Immature natural killer cell (primary cell): ENCODE measurements around the gene TIMM17A. TPM values are rescaled to one million over a fixed set of nuclear protein-coding genes. Genes with fewer than 3 reads are reported as not detected.

Source experiments
- DNase-seq, 3 donors: peaks; one replicate each; pipeline ENCODE4 v3.0.0; 2022; ENCODE audit warnings: mixed read lengths in 1 of 3
- H3K27ac Mint-ChIP-seq, 6 donors: one replicate each; pipeline ENCODE4 v1.8.0; 2020; ENCODE audit warnings: mixed read lengths in 6 of 6, mild to moderate bottlenecking in 5 of 6, inconsistent platforms in 4 of 6, moderate library complexity in 3 of 6
- H3K27me3 Mint-ChIP-seq, 3 donors: one replicate each; pipeline ENCODE4 v1.8.0; 2020 to 2021; ENCODE audit warnings: low read depth in 3 of 3, mild to moderate bottlenecking in 3 of 3, mixed read lengths in 3 of 3, moderate library complexity in 3 of 3, inconsistent platforms in 1 of 3
- H3K36me3 Mint-ChIP-seq, 3 donors: one replicate each; pipeline ENCODE4 v1.8.0; 2020; ENCODE audit warnings: mixed read lengths in 3 of 3, inconsistent platforms in 2 of 3, mild to moderate bottlenecking in 2 of 3
- H3K4me1 Mint-ChIP-seq, 2 donors: one replicate each; pipeline ENCODE4 v1.8.0; 2020; ENCODE audit warnings: inconsistent platforms in 2 of 2, mild to moderate bottlenecking in 2 of 2, mixed read lengths in 2 of 2, moderate library complexity in 1 of 2
- H3K4me3 Mint-ChIP-seq, 5 donors: one replicate each; pipeline ENCODE4 v1.8.0; 2020; ENCODE audit warnings: mild to moderate bottlenecking in 5 of 5, mixed read lengths in 5 of 5, inconsistent platforms in 3 of 5, moderate library complexity in 3 of 5
- H3K9me3 Mint-ChIP-seq, 6 donors: one replicate each; pipeline ENCODE4 v1.8.0; 2020; ENCODE audit warnings: mild to moderate bottlenecking in 6 of 6, mixed read lengths in 6 of 6, inconsistent platforms in 4 of 6, moderate library complexity in 3 of 6
- polyA plus RNA-seq, 3 donors: library from polyadenylated mRNA; unstranded; fragments of 300-500 nt; fragmentation: Illumina TruSeq; gene quantifications; one replicate each; pipeline ENCODE4 v1.2.3, GENCODE V29; 2021

Gene TIMM17A
- polyA plus RNA-seq, result 10 to 100 TPM; 34.3 to 42.9 (median 34.7) TPM

- DNase-seq, result peak; percentile 96 to 98 (median 96)
Measured at GRCh38 chr1:201955009-201955728, at the start of gene TIMM17A. TSS of gene TIMM17A (plus strand) at chr1:201955503. CDS start at chr1:201955527, 24 bp downstream.

DNA sequence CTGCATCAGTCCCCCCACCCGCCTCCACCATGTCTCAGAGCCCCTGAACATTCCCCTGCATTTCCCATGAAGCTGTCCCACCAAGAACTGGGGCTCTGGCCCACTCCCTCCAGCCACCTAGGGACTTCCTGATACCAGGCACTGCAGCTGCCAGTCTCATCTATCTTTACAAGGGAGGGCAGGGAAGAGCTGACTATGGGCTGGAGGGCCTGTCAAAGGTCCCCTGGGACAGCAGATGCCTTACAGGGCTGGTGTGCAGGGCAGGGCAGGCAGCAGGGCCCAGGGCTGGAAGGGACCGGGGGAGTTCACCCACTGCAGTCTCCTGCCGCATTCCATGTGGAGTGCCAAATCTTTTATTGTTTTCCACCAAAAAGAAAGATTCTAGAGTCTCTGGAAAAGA is 49.0 kb upstream of the TIMM17A start:
- H3K27me3 Mint-ChIP-seq, result peaks cover 0 to 2% (median 1%) of the 10 kb centered on the region in 3 donors
- H3K27ac Mint-ChIP-seq, result no peak overlapping the region
- H3K9me3 Mint-ChIP-seq, result no peaks in the 10 kb centered on the region
- no peak overlapping the region for H3K4me3 Mint-ChIP-seq
- peaks cover 0 to 5% of the 10 kb centered on the region in 2 donors for H3K4me1 Mint-ChIP-seq
- DNase-seq, result no peak
- H3K36me3 Mint-ChIP-seq, result no peaks in the 10 kb centered on the region

More at GRCh38 chr1:201955009-201955728, at the start of gene TIMM17A:
- Mint-ChIP-seq H3K9me3 (no peaks in the 10 kb centered on the region), H3K4me3 (peak within 1 kb of the TSS; percentile 97 to 99 (median 98)), H3K36me3 (peaks cover 0 to 6% (median 0%) of the 10 kb centered on the region in 3 donors), H3K27ac (peak within 1 kb of the TSS; percentile 88 to 98 (median 97)), H3K27me3 (peaks cover 13 to 16% (median 16%) of the 10 kb centered on the region in 3 donors), H3K4me1 (peaks cover 28 to 30% of the 10 kb centered on the region in 2 donors)

GRCh38 chr1:201907621-201908020 is 47.7 kb upstream of the TIMM17A start:
- H3K27me3 Mint-ChIP-seq, result peaks cover 0 to 1% (median 0%) of the 10 kb centered on the region in 3 donors
- no peak overlapping the region for H3K4me3 Mint-ChIP-seq

DNA sequence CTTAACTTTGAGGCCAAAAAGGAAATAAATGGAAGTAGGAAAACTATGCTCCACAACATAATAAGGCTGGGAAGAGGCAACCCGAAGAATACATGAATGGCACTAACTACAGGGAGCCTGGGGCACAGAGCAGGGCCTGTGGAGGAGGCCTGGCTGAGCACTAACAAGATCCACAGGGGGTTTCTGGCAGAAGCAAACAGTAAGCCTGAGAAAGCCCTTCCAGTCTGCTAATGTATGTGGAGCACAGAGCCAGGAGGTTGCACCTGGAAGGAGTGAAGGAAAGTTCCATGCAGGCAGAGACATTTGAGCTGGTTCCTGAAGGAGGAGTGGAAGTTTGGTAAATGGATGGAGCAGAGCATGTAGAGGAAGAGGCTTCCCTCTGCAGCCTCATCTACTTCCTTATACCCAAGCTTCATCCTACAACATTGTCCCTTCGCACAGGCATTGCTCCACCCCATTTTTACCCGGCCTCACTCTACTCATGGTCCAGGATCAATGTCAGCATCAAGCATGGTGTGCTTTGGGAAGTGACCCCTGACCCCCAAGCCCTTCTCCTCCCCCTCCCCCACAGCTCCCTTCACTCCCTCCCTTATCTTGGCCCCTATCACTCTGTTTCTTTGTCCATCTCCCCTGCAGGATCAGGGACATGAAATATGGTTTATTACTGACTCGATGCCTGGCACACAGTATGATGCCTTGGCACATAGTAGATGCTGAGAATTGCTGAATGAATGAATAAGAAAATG is 43.3 kb upstream of the TIMM17A start:
- Mint-ChIP-seq H3K4me1 (no peaks in the 10 kb centered on the region), H3K36me3 (no peaks in the 10 kb centered on the region), H3K9me3 (no peaks in the 10 kb centered on the region), H3K4me3 (no peak overlapping the region), H3K27me3 (peaks cover 0 to 5% (median 5%) of the 10 kb centered on the region in 3 donors), H3K27ac (no peak overlapping the region)
- no peak for DNase-seq

More at GRCh38 chr1:201907621-201908020, 47.7 kb upstream of the TIMM17A start:
- H3K4me1 Mint-ChIP-seq, result peaks cover 0 to 5% of the 10 kb centered on the region in 2 donors
- no peaks in the 10 kb centered on the region for H3K36me3 Mint-ChIP-seq
- no peak for DNase-seq
- no peak overlapping the region for H3K27ac Mint-ChIP-seq
- no peaks in the 10 kb centered on the region for H3K9me3 Mint-ChIP-seq

DNA sequence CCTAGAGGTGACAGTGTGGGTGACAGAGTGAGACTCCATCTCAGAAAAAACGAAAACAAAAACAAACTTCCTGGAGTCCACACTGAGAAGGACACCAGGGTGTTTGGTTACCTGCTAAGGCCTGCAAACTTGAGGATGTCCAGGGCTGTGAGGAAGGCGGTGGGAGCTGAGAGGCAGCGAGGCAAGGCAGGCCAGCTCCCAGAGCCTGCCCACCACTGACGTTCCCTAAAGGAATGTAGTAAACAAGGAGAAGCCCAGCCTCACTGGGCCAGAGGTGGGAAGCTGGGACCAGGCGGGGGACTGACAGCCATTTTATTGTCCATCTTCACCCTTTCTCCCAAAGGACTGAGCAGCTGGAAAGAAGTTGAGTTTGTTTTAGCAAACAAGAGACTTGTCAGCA is 42.5 kb upstream of the TIMM17A start:
- Mint-ChIP-seq H3K4me3 (no peak overlapping the region), H3K36me3 (no peaks in the 10 kb centered on the region), H3K4me1 (no peaks in the 10 kb centered on the region), H3K27me3 (peaks cover 0 to 5% (median 5%) of the 10 kb centered on the region in 3 donors), H3K27ac (no peak overlapping the region), H3K9me3 (no peaks in the 10 kb centered on the region)
- DNase-seq, result no peak

- H3K27ac Mint-ChIP-seq, result no peak overlapping the region
- H3K36me3 Mint-ChIP-seq, result no peaks in the 10 kb centered on the region
- H3K27me3 Mint-ChIP-seq, result peaks cover 0 to 10% (median 5%) of the 10 kb centered on the region in 3 donors
- no peak for DNase-seq
- H3K9me3 Mint-ChIP-seq, result no peaks in the 10 kb centered on the region
- H3K4me3 Mint-ChIP-seq, result no peak overlapping the region
- H3K4me1 Mint-ChIP-seq, result no peaks in the 10 kb centered on the region
Measured at GRCh38 chr1:201914456-201915235, 40.7 kb upstream of the TIMM17A start.

GRCh38 chr1:201916649-201917249 is 38.6 kb upstream of the TIMM17A start:
- Mint-ChIP-seq H3K27ac (no peak overlapping the region), H3K4me3 (no peak overlapping the region), H3K9me3 (no peaks in the 10 kb centered on the region), H3K4me1 (no peaks in the 10 kb centered on the region), H3K36me3 (no peaks in the 10 kb centered on the region), H3K27me3 (peaks cover 0 to 16% (median 8%) of the 10 kb centered on the region in 3 donors)
- DNase-seq, result no peak

- Mint-ChIP-seq H3K27me3 (peaks cover 2 to 16% (median 8%) of the 10 kb centered on the region in 3 donors), H3K9me3 (no peaks in the 10 kb centered on the region), H3K4me1 (no peaks in the 10 kb centered on the region), H3K27ac (peak overlapping the region in 1 of 6 donors; percentile 39), H3K36me3 (no peaks in the 10 kb centered on the region), H3K4me3 (no peak overlapping the region)
- no peak for DNase-seq
Measured at GRCh38 chr1:201917362-201918033, 37.8 kb upstream of the TIMM17A start.

DNA sequence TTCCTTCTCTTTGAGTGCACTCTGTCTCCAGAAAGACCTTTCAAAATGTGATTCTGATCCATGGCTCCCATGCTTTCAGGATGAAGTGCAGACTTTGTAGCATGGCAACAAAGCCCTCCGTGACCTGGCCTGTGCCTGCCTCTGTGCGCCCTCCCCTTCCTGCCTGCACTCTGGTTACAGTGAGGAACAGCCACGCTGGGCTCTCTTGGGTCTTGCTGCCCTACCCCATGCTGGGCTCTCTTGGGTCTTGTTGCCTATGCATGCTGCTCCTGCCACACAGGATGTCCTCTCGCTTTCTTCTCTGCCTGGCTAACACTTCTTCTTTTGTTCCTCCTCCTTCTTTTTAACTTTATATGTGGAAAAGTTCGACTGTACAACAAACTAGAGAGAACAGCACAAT is 37.0 kb upstream of the TIMM17A start:
- DNase-seq, result no peak
- H3K36me3 Mint-ChIP-seq, result no peaks in the 10 kb centered on the region
- peak overlapping the region in 1 of 6 donors; percentile 39 for H3K27ac Mint-ChIP-seq
- H3K27me3 Mint-ChIP-seq, result peaks cover 2 to 16% (median 8%) of the 10 kb centered on the region in 3 donors
- H3K9me3 Mint-ChIP-seq, result no peaks in the 10 kb centered on the region
- H3K4me3 Mint-ChIP-seq, result no peak overlapping the region
- H3K4me1 Mint-ChIP-seq, result no peaks in the 10 kb centered on the region

DNA sequence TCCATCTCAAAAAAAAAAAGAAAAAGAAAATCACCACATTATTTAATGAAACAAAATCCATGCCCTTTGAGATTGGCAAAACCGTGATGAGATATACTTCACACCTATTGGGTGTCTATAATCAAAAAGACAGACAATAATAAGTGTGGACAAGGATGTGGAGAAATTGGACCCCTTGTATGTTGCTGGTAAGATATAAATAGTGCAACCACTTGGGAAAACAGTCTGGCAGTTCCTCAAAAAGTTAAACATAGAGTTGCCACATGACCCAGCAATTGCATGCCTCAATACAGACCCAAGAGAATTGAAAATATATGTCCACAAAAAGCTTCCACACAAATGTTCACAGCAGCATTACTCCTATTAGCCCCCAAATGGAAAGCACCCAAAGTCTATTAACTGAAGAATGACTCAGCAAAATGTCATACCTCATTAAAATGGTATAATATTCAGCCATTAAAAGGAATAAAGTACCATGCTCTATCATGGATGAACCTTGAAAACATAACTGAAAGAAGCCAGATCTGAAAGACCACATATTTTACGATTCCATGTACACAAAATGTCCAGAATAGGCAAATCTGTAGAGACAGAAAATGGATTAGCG is 33.2 kb upstream of the TIMM17A start:
- peaks cover 2 to 13% (median 8%) of the 10 kb centered on the region in 3 donors for H3K27me3 Mint-ChIP-seq
- no peaks in the 10 kb centered on the region for H3K4me1 Mint-ChIP-seq
- no peaks in the 10 kb centered on the region for H3K36me3 Mint-ChIP-seq
- DNase-seq, result no peak
- H3K9me3 Mint-ChIP-seq, result no peaks in the 10 kb centered on the region
- no peak overlapping the region for H3K4me3 Mint-ChIP-seq
- no peak overlapping the region for H3K27ac Mint-ChIP-seq

DNA sequence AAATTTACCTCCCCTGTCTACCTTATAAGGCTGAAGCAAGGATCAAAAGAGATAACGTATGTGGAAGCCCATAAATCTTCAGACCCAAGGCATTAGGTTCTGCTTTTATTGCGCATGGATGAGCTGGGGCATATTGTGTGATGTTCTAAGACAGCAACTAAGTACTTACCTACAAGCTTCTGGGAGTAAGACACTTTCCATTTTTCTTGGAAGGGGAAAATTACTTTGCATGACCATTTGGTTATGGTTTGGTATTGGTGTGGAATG is 30.1 kb upstream of the TIMM17A start:
- no peak for DNase-seq
- Mint-ChIP-seq H3K27me3 (peaks cover 5 to 8% (median 7%) of the 10 kb centered on the region in 3 donors), H3K36me3 (no peaks in the 10 kb centered on the region), H3K9me3 (no peaks in the 10 kb centered on the region), H3K27ac (no peak overlapping the region), H3K4me3 (no peak overlapping the region), H3K4me1 (no peaks in the 10 kb centered on the region)

GRCh38 chr1:201925981-201926645 is 29.2 kb upstream of the TIMM17A start:
- Mint-ChIP-seq H3K4me3 (no peak overlapping the region), H3K27ac (no peak overlapping the region), H3K9me3 (no peaks in the 10 kb centered on the region), H3K36me3 (no peaks in the 10 kb centered on the region), H3K27me3 (peaks cover 5% of the 10 kb centered on the region in 3 donors), H3K4me1 (no peaks in the 10 kb centered on the region)
- DNase-seq, result no peak
